ENCODE measurements around the gene PRKCE.

The PRKCE gene

DNA sequence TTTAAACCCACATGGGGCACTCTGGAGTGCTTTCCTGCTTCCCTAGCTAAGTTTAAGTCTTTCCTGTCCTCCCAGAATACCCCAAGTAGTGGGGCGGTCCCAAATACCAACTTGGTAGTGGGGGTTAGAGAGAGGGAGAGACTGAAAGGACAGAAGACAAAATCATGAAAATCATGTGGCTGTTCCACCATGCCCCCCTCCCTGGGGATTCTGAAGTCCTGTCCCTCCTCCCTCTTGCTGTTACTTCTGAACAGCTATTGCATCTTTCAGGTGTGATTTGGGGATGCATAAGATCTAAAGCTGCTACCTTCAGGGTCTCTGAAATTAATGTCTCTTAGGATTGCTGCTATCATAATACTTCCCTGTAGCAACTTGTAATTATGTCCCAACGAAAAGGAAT lies 378.9 kb downstream of the PRKCE start:
- DNase-seq, result no peak

DNA sequence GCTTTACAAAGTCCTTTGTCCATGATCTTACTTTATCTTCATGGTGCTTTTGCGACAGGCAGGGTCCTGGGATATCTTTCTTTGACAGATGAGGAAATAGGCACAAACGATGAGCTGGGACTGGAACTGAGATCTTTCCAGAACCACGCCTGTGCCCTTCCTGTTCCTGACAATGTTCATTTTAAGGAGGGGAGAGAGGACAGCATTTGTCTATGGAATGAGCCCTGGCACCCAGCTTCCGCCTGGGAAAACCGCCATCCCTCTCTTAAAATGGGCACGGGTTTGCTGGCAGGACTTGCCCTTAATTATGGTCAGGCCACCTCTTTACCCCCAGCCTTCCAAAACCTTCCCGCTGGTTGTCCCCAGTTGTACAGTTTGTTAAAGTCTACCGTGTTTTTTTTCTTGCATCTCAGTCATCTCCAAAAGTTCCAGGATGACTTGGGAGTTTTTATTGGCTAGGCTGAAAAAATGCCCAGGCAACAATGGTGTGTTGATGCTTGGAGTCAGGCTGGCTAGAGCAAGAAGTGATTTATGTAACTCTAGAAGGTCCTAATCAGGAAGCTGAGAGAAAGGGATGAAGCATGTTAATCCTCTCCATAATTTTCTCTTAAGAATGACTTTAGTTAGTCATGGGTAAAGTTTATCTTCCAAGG lies 380.8 kb downstream of the PRKCE start:
- DNase-seq, result no peak

DNA sequence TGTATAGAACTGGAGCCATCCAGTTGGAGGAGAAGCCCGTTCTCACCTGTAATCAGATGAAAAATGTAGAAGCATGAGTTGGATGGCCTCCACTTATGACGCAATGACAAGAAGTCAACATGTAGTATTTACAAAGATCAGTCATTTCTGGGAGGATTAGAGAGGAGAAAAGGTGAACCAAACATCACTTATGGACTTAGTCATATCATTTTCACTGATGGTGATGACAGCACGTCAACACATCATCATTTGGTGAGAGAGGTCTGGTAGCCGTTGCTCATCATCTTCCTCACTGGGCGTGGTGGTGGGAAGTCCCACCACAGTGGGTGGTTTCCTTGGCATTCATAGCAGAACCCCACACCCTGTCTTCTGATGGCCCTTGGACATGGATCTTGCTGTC lies 381.5 kb downstream of the PRKCE start:
- no peak for DNase-seq

DNA sequence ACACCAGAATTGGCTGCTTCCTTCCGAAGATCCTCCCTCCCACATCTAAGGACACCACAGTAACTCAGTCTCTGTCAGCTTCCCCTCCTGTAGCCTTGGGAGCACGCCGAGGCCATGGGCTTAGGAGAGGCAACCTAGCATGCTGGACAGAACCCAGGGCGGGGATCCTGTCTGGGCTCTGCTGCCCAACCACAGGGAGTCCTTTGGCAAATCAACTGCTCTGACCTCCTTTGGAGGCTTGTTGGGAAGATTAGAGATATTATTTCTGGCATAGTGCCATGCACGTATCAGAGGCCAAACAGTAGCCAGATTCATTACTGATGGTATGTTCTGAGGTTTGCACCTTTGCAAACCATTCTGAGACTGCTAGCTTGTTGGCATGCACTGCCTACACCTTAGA lies 383.1 kb downstream of the PRKCE start:
- no peak for DNase-seq

DNA sequence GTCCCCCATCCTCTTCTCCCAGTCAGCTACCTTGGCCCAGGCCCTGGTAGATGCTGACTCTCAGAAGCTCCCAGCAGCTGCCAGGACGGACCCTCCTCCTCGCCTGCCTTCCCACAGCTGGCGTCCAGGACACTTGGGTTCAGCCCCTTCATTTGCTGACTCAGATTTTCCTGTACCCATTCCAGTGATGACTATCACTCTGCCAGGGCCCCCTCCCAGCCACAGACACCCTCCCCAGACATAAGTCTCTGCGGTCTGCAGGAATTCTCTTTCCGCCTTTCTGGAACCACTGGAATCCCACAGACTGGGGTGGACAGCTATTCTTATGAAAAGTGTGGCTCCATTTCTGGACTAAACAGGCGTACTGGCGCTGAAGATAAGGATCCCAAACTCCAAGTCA lies 385.5 kb downstream of the PRKCE start:
- DNase-seq, result no peak

DNA sequence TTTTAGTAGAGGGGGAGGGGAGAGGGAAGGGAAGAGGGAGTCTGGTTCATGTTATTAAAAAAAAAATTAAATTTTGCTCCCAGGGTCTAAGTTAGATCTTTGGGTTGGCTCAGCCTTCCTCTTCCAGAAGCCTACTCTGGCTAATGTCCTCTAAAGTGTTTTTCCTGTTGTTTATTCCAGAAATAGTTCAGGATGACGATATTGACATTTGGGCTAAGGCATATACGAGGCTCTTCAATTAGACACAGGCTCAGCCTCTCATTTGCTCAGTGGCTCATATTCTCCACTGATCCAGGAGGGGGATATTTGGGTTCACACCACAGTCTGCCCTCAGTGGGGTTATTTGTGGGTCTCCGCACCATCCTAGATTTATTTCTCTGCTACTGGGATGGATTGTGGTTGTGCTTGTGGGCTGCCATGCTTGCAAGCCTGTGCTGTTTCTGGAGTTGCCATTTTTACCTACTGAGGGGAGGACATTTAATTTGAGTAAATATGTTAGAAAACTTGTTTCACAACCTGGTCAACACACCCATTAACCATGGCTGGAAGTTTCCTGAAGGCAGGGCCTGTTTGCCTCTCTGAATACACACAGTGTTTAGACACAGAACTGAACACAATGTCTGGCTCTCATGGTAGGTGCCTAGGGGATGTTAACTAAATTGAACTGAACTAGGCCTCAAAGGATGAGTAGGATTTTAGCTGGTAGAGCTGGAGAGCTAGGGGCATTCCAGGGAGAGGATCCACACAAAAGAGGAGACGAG lies 388.2 kb downstream of the PRKCE start:
- DNase-seq, result no peak

DNA sequence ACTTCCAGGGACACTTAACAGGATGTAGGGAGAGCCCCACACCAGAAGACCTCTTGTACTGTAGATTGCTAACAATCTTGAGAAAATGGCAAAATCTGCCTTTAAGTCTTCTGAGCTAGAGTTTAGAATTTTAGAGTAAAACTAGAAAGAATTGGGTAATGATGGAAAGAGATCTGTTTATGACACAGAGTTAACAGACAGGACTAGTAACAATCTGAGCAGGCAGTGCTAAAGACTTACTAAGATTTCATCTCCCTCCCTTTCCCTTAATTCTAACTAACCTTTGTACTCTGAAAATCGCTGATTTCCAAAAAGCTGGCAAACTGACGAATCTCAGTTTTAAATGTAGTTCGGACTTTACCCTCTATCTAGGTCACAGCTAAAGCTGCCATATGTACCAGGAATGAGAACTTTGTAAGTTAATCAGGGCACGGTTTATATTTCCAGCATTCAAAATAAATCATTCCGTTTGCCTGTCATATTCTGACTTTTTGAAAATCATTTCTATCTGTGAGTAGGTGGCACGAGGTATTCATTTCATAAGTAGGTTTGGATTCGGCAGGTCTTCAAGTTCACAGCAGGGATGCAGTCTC lies 389.2 kb downstream of the PRKCE start:
- DNase-seq, result no peak

DNA sequence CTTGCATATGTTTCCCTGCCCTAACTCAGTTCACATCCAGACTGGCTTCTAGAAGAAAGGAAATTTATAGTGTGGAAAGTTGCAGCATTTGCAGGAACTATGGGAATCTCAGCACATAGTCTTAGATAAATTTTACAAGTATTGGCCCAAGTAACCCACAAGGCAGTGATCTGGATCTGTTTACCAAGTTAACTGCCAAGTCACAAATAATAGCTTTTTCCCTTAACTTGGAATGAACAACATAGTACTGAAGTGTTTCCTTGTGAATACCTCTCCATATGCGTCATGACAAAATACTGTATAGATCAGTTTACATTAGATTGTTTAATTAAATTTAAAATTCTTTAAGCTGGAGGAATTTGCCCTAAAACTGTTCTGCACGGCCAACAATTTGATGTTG lies 390.0 kb downstream of the PRKCE start:
- DNase-seq, result no peak

DNA sequence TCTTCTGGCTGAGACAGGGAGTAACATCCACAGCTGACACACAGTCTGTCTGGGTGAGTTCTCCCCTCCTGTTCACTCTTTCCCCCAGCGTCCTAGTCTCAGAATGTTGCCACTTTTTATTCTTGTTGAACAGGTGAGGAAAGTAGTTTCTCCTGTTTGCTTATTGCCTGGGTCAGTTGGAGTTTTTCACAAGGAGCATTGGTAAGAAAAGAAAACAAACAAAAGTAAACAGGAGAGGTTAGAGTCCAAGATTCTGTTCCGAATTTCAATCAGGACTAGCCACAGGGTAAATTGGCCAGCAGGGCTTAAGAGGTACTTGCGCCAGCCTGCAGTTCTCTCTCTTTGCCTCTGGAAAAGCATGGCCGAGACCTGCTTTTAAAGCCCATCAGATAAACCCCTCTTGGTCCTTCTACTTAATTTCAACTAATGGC lies 390.7 kb downstream of the PRKCE start:
- no peak for DNase-seq

DNA sequence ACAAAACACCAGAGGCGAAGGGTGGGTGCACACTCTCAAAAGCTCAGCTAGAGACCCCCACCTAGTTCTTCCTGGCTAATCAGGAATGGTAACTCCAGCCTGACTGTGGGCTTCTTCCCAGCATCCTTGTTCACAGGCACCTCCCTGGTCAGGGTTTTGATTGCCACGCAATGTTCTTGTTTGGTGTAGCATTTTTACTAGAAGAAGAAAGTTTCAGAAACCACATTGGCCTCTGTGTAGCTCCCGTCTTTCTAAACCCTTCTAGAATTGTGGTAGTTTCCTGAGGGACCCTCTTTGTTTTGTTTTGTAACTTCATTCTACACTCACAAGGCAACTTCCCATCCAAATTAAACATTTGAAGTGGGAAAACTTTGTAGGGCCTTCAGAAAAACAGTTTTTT lies 391.2 kb downstream of the PRKCE start:
- no peak for DNase-seq

DNA sequence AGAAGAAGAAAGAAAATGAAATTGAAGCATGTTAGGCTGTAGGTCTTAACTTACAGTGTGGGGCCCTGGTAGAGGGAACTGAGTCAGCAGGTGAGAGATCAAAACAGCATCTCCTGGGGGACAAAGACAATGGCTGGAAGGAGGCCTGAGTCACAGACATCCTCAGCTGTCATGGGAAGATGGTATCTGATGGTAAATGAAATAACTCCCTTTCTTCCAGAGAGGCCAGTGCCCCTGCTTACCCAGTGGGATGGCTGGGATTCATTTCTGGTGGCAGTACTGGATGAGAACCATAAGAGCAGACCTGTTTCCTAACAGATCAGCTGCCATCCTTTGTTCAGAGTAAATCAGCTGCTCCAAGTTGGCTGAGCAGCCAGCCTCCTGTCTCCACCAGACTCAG lies 394.4 kb downstream of the PRKCE start:
- peak in 1 of 2 experiments; percentile 3 for DNase-seq

DNA sequence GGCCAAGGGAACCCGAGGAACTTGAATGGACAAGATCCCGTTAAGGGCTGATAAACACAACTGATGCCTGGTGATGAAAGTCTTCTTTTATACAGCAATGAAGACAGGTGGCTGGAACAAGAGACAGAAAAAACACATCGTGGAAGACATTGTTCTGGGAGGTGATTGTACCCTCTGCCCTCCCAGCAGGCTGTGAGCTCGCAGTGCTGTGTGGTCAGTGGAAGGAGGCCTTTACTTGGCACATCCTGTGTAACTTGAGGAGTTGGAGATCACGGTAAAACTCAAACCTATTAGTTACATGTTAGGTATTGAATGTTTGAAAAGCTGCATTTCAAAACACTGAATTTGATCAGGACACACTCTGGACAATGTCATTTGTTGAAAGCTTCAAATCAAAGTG lies 395.8 kb downstream of the PRKCE start:
- DNase-seq, result no peak

DNA sequence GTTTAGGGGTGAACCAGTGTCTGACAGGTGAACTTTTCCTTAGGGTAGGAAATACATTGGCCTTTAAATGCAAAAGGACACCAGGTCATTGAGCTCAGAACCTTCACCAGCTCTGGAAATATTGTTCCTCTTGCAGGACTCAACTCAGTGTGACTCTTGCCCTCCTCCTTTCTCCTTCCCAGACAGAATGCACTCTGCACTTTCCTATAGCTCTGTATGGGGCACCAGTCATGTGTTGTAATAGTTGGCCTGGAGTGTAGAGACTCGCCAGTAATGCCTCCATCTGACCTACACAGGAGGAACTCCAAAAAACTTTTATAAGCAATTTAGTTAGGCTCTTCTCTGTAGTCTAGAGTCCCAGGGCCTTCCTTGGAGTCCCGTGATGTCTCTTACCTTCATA lies 397.2 kb downstream of the PRKCE start:
- no peak for DNase-seq

DNA sequence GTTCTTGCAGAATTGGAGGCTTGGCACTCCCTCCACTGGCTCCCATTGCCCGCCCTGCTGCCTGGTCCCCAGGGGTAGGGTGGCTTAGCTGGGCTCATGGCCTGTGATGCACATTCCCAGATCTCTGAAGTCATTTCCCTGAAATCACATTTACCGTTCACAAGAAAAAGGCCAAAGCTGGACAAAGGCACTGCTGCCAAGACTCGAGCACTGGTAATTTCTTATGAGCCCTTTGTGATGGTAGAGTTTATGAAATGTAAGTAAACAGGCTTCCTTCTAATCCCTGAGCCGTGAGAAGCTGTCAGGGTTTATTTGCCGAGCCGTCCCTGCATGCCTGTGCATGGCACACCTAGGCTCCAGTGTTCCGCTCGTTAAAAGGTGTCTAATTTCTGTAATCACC lies 398.6 kb downstream of the PRKCE start:
- DNase-seq, result no peak

DNA sequence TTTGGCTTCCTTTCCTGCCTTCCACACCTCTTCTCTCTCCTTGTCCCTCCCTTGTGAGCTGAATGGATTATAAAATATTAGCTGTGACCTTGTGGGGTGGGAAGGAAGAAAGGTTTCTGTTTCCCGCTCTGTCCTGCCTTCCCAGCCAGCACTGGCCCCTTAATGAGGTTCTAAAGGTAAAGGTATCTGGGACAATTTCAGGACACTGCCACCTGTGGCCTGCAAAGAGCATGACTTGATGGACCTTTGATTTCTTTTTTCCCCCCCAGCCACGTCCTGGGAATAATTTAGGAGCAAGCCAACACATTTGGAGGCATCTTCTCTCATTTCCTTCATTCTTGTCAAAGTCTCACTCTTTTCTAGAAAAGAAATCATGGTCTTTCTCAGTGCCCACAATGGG lies 399.0 kb downstream of the PRKCE start:
- no peak for DNase-seq

DNA sequence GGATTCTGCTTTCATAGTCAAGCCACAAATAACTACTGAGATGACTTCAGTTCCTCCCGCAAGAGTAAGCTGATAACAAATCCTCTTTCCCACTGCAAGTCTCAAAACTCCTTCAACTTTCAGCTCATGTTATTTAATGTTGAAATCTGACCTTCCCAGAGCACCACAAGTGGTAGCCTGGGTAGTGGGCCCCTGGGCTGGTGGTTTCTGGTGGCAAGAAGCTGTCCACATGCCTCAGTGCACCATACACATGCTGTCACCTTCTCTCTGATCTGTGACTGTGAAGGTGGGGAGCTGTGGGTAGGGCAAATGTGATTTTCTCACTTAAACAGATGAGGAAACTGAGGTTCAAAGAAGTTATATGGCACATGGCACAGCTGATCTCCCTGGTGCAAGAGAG lies 399.6 kb downstream of the PRKCE start:
- DNase-seq, result no peak

DNA sequence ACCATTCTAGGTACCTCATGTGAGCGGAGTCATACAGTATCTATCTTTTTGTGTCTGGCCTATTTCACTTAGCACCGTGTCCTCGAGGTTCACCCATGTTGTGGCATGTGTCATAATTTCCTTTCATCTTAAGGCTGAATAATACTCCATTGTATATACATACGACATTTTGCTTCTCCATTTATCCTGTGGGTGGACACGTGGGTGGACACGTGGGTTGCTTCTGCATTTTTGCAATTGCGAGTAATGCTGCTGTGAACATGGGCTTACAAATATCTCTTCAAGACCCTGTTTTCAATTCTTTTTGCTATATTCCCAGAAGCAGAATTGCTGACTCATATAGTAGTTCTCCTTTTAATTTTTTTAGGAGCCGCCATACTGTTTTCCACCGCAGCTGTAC lies 402.1 kb downstream of the PRKCE start:
- no peak for DNase-seq

DNA sequence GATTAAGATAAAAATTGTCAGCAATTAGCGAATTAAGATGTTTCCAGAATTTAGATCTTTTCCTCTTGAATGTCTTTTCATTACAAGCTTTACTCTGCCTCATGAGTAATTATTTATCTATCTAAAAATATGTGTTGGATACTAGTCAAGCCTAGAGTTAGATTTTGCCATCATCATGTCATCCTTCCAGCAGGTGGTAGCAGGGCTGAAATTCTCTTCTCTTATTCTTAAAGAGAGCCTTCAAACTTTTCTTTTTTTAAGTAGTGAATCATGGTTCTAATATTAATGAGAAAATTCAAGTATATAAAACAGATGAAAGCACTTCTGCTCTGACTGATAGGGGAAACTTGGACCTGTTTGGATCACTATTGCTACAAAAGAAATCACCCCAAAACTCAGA lies 405.1 kb downstream of the PRKCE start:
- DNase-seq, result no peak

DNA sequence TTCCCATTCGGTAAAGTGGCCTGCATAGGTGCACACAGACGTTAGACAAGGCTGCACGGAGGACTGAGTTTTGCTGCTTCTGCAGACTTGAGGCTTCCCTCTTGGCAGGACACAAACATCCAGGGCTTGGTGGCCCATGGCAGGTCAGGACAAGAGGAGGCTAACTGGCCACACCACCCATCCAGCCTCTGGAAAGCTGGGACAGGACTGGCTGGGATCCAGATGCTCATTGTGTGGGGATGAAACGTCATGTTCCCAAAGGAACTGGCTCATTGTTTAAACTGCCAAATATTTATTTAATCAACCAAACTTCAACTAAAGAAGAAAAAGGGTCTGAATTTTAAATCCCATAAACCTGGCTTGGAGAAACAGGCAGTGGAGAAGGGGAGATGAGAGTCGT lies 406.7 kb downstream of the PRKCE start:
- DNase-seq, result no peak

DNA sequence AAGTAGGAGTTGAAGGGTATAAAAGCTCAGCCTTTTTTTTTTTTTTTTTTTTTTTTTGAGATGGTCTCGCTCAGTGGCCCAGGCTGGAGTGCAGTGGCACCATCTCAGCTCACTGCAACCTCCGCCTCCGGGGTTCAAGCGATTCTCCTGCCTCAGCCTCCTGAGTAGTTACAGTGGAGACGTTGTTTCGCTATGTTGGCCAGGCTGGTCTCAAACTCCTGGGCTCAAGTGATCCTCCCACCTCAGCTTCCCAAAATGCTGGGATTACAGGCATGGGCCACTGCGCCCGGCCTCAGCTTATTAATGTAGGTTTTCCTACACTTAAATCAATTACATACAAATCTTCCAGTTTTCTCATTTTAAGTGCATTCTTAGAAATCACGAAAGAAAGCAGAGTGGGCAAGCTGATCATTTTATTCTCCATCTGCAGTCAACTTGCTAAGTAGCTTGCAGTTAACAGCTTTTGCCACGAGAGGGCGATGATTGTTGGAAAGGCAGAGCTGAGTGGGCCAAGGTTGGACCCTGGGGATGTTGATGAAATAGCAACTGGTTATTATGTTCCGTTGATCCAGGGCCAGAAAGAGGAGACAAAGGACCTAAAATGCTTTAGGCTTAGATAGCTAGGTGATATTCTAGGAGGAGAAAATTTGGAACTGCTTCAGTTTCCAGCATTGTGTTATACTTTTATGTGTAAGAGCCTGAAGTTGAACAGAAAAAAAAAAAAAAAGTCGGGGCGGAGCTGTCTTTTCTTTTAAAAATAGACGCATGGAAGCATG lies 411.4 kb downstream of the PRKCE start:
- DNase-seq, result peak; percentile 72 to 82

DNA sequence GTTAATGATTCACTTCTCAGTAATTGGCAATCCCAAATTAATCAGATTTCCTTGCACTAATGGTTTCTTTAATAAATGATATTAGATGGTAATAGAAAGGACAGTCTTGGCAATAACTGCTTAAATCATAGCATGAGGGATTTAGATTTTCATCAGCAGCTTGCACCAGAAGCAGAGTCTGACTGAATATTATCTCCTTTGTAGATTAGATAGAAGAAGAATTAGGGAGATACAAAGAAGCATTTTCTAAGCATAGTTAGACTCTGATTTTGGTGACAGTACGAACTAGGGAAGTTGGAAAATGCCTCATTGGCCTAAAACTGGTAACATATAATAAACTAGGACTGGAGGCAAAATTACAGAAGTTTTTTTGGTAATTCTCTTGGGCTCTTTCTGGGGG lies 412.9 kb downstream of the PRKCE start:
- no peak for DNase-seq

DNA sequence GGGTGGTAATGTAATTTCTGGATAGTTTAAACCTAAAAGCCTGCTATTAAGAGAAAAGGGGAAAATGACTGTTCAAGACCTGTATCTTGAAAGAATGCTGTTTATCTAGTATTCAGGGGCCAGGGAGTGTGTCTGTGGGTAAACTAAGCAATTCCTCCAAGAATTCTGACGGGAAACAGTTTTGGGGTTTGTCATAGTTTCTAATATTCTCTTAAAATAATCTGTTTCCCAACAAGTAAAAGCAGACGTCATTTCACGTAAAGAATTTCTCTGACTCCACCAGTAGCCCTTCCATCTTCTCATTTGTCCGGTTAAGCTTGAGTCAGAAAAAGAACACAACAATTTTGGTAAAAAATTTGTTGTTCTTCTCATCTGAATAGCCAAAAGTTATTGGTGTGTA lies 413.7 kb downstream of the PRKCE start:
- DNase-seq, result no peak

DNA sequence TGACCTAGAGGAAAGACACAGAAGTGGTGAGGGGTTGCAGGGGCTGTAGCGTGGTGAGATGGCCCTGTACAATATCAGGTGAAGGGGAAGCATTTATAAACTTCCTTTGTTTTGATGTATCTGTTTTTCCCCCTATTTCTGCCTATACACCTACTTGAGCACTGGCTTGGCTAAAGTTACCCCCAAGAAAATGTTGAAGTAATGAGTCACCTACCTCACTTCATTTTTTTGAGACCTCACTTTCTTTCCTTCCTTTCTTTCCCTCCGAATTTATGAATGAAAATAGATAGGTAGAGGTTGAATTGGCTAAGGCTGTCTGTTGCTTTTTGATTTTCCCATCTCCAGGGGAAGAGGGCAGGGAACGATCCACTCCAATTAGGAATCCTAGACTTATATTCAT lies 414.6 kb downstream of the PRKCE start:
- no peak for DNase-seq

DNA sequence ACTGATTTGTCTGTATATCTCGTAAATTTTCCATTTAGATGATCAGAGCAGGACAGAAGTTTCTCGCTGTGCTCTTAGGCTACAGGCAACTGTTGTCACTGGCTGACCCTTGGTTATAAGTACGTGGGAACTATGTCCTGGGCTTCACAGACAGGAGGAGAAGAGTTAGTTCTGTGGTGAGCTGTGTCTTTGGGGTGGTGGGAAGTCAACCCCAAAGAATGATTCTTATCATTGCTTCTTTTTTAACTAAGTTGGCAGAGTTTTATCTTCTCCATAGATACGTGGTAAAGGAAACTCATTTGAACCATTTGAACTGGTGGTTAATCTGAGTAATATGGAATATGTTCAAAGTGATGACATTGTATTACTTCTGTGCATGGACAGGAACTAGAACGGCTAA lies 415.1 kb downstream of the PRKCE start:
- DNase-seq, result no peak

Measured in NCI-H446 (cell line).